Karpas-422 (cell line): ENCODE data around the gene FIGNL2. TPM values are rescaled to one million over a fixed set of nuclear protein-coding genes. Genes with fewer than 3 reads are reported as not detected.

Source experiments
- DNase-seq: peaks from one replicate; pipeline ENCODE4 v3.0.0-alpha.2; 2015
- H2AFZ ChIP-seq: fragments of 200-600 bp; sonication (generic); 2 replicates; pipeline ENCODE4 v1.6.1; 2014; ENCODE audit warnings: antibody characterized with exemption, low read length, mixed read lengths
- H3K27ac ChIP-seq: fragments of 200-600 bp; sonication (generic); 2 replicates; pipeline ENCODE4 v1.5.1; 2014; ENCODE audit warnings: mild to moderate bottlenecking, low read length, moderate library complexity
- H3K27me3 ChIP-seq: fragments of 200-600 bp; sonication (generic); 2 replicates; pipeline ENCODE4 v1.6.1; 2014; ENCODE audit warnings: low read length, mixed read lengths
- H3K36me3 ChIP-seq: fragments of 200-600 bp; sonication (generic); 2 replicates; pipeline ENCODE4 v1.6.1; 2014; ENCODE audit warnings: low read length, mixed read lengths; ENCODE audit not compliant: insufficient read depth
- H3K4me1 ChIP-seq: fragments of 200-600 bp; sonication (generic); 2 replicates; pipeline ENCODE4 v1.6.1; 2014; ENCODE audit warnings: mild to moderate bottlenecking, low read length, mixed read lengths
- H3K4me2 ChIP-seq: fragments of 200-600 bp; sonication (generic); 2 replicates; pipeline ENCODE4 v1.6.1; 2014; ENCODE audit warnings: low read length, low read depth, mild to moderate bottlenecking; ENCODE audit not compliant: poor library complexity, severe bottlenecking
- H3K4me3 ChIP-seq: fragments of 200-600 bp; sonication (generic); 2 replicates; pipeline ENCODE4 v1.5.1; 2014; ENCODE audit warnings: mild to moderate bottlenecking, antibody characterized with exemption, low read length, mixed read lengths
- H3K79me2 ChIP-seq: fragments of 200-600 bp; sonication (generic); 2 replicates; pipeline ENCODE4 v1.6.1; 2014; ENCODE audit warnings: mild to moderate bottlenecking, low read length, mixed read lengths
- H3K9ac ChIP-seq: fragments of 200-600 bp; sonication (generic); 2 replicates; pipeline ENCODE4 v1.6.0; 2014; ENCODE audit warnings: low read length
- H3K9me2 ChIP-seq: fragments of 200-600 bp; sonication (generic), shearing (Covaris generic); replicated peaks from 2 replicates; pipeline ENCODE4 v1.6.0; 2014; ENCODE audit warnings: mild to moderate bottlenecking, low read length, moderate library complexity; ENCODE audit not compliant: insufficient read depth
- H3K9me3 ChIP-seq: fragments of 300-700, 200-600 bp; sonication (generic); 2 replicates; pipeline ENCODE4 v1.6.1; 2014; ENCODE audit warnings: low read length, mixed read lengths
- H4K20me1 ChIP-seq: fragments of 200-600 bp; sonication (generic); 2 replicates; pipeline ENCODE4 v1.6.1; 2014; ENCODE audit warnings: mild to moderate bottlenecking, antibody characterized with exemption, low read length, low read depth; ENCODE audit not compliant: insufficient read depth
- total RNA-seq: library from RNA; depleted of rRNA; stranded (reverse); fragments of >200 nt; shearing (Covaris generic); gene quantifications from 2 replicates; pipeline ENCODE4 v1.2.3, GENCODE V29; 2014; ENCODE audit warnings: low replicate concordance

FIGNL2 gene
- total RNA-seq, 1 experiment from 2014 or later, result not detected

DNA sequence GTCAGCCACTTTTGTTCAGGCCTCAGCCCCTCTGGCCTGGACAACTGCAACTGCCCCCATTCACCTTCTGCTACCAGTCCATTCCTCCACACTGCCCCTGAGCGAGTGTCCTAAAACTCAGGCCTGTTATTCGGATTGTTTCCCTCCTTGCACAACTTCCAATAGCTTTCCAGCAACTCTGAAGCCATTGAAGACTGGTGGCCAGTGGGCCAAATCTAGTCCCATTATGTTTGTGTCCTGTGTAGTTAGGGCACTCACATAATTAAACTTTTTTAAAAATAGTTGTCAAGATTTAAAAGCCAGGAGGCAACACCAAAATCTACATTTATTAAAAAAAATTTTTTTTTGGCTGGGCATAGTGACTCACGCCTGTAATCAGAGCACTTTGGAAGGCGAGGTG is 17.8 kb upstream of the FIGNL2 start:
- Histone ChIP-seq H3K4me2 (no peak overlapping the region), H4K20me1 (no peaks in the 10 kb centered on the region), H3K9me3 (no peaks in the 10 kb centered on the region), H2AFZ (no peak overlapping the region), H3K79me2 (no peaks in the 10 kb centered on the region), H3K4me1 (no peaks in the 10 kb centered on the region), H3K36me3 (no peaks in the 10 kb centered on the region), H3K27me3 (no peaks in the 10 kb centered on the region), H3K4me3 (no peak overlapping the region), H3K9ac (no peak overlapping the region), H3K27ac (no peak overlapping the region), H3K9me2 (no peaks in the 10 kb centered on the region)
- DNase-seq, result no peak

DNA sequence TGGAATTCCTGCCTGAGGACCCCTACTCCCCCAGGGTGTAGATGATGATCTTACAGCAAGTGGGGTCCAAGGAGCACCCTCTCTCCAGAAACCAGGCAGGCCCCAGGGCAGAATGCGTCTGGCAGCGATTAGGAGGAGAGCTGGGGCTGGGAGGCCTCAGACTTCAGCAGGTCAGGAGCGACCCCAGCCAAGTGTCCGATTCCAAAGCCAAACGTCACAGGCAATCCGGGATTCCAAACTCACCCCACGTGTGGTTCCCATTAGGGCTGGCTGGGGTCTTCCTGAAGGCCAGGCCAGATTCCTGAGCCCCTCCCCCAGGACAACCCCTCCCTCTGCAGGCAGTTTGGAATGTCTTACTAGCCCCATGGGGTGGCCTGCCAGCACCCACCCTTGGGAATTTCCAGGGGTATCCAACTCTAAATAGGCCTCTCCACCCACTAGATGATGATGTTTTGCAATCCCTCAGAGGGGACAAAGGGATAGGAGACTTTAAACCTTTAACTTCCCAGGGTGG is 17.3 kb upstream of the FIGNL2 start:
- Histone ChIP-seq H3K79me2 (no peaks in the 10 kb centered on the region), H3K4me2 (no peak overlapping the region), H3K27ac (no peak overlapping the region), H3K4me1 (no peaks in the 10 kb centered on the region), H3K4me3 (no peak overlapping the region), H3K9ac (no peak overlapping the region), H3K27me3 (no peaks in the 10 kb centered on the region), H4K20me1 (no peaks in the 10 kb centered on the region), H3K9me3 (no peaks in the 10 kb centered on the region), H3K36me3 (no peaks in the 10 kb centered on the region), H3K9me2 (no peaks in the 10 kb centered on the region), H2AFZ (no peak overlapping the region)
- DNase-seq, result no peak

DNA sequence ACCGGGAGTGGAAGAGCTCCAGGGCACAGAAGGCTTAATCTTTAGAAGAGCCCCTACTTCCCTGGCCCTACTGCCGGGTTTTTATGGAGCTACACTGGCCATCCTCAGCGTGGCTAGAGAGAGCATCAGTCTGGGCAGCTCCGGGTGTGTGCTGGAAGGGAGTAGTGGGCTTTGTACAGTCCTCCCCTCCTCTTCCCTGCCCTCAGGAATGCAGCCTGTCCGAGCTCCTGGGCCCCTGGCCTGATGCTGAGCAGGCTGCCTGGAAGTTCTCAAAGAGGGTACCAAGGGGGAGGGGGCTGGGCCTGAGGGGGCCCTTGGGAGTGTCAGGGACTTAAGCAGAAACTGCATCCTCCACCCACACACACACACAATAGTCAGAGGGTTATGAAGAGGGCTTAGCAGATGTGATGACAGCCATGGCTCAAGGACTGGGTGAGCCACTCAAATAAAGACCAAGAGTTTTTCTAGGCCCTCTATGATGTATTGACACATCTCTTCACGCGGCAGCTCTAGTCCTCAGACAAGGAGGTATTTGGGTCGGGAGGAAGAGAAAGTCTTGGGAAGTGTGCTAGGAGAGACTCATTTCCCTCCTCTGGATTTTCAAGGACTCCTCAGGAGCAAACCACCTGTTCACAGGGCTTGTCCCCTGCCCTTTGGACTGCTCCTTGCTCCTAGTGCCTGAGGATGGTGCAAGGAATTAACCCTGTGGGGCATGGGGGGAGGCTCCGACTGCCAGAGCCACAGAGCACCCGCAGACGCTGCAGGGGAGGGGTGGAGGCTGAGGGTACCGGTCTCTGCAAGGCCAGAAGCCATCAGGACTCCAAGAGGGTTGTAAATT is 16.5 kb upstream of the FIGNL2 start:
- H3K9me3 ChIP-seq, result no peaks in the 10 kb centered on the region
- no peak overlapping the region for H3K4me2 ChIP-seq
- H3K4me1 ChIP-seq, result no peaks in the 10 kb centered on the region
- no peak overlapping the region for H2AFZ ChIP-seq
- no peaks in the 10 kb centered on the region for H3K27me3 ChIP-seq
- no peaks in the 10 kb centered on the region for H3K36me3 ChIP-seq
- DNase-seq, result no peak
- H3K79me2 ChIP-seq, result no peaks in the 10 kb centered on the region
- H3K4me3 ChIP-seq, result no peak overlapping the region
- H3K9ac ChIP-seq, result no peak overlapping the region
- H4K20me1 ChIP-seq, result no peaks in the 10 kb centered on the region
- no peaks in the 10 kb centered on the region for H3K9me2 ChIP-seq
- H3K27ac ChIP-seq, result no peak overlapping the region

DNA sequence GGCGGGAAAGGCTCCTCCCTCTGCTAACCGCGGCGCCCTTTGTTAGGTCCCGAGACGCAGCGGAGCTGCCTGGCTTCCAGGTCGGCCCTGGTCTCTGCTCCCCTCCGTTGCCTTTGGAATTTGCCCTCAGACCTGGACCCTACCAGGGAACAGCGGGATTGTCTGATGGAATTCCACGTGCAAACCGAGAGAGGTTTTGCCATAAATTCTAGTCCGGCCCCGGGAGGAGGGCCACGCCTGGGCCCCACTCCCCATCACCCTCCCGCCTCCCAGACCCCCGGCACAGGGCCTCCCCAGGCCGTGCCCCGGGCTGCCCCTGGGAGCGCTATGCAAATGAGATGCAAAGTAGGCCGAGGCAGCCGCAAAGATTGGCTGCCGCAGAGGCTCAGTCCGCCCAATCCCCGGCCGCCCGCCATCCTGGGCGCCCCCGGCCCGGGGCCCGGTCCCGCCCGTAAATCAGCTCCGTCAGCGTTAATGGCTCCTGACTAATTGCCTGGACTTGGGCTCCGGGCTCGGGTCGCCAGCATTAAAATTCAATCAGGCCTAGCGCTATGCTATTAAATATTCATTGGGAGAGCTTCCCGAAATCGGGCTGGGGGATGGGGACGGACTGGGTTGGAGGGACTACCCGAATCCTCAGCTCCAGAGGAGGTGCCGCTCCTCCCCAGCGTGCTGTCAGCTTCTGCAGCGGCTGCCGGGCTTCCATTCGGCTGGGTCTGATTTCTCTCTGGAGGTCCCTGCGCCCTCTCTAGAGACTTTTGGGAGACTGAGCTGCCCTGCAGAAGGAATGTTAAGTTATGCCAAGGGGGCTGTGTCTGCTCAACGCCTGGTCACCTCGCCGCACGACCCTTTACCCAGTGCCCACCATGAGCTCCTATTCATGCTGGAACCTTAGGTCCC is 15.7 kb upstream of the FIGNL2 start:
- Histone ChIP-seq H3K27ac (no peak overlapping the region), H3K36me3 (no peaks in the 10 kb centered on the region), H4K20me1 (no peaks in the 10 kb centered on the region), H3K9me2 (no peaks in the 10 kb centered on the region), H3K4me3 (no peak overlapping the region), H3K79me2 (no peaks in the 10 kb centered on the region), H3K27me3 (no peaks in the 10 kb centered on the region), H3K4me2 (no peak overlapping the region), H3K4me1 (no peaks in the 10 kb centered on the region), H3K9me3 (no peaks in the 10 kb centered on the region), H3K9ac (no peak overlapping the region), H2AFZ (no peak overlapping the region)
- DNase-seq, result no peak

DNA sequence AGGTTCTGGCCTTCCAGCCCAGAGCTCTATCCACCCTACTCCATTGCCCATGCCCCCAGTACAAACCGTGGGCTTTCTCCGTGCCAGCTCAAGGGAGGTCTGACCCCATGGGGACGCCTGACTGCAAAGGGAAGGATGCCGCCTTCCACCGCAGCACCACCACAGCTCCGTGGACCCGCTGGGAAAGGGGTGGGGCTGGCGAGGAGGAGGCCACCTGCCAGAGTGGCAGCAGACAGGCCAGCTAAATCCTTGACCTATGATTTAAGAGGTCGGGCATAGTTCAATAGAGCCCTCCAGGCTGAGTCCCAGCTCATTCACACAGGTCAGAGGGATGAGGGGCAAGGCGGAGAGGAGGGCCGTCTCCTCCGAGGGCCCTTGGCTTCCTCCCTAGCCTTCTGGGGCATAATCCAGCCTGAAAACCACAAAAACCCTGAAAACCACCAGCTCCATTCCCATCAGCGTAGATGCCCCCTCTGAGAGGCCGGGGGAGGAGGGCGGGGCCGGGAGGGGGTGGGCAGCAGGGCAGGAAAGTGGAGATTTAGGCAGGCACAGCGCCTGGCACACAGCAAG is 14.9 kb upstream of the FIGNL2 start:
- H3K4me2 ChIP-seq, result no peak overlapping the region

DNA sequence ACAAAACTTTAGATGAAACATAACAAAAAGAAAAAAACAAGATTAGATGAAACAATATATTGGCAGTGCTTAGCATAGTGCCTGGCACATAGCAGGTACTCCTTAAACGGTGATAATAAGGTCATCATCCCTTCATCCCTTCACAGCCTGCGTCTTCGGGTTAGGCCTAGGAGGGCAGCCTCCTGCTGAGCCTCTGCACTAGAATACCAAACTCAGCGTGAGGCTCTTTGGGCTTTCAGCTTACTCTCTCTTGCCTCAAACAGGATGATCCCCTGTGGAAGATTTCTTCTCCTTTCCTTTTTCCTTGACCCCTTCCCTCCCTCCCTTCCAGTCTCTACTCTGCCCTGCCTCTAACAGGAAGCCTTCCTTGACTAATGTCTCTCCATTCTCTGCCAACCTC is 14.4 kb upstream of the FIGNL2 start:
- H3K9me2 ChIP-seq, result no peaks in the 10 kb centered on the region
- H3K27me3 ChIP-seq, result no peaks in the 10 kb centered on the region
- DNase-seq, result no peak
- no peaks in the 10 kb centered on the region for H3K4me1 ChIP-seq
- H3K79me2 ChIP-seq, result no peaks in the 10 kb centered on the region
- H3K36me3 ChIP-seq, result no peaks in the 10 kb centered on the region
- H3K27ac ChIP-seq, result no peak overlapping the region
- H3K4me2 ChIP-seq, result no peak overlapping the region
- no peaks in the 10 kb centered on the region for H4K20me1 ChIP-seq
- H3K9me3 ChIP-seq, result no peaks in the 10 kb centered on the region
- H3K9ac ChIP-seq, result no peak overlapping the region
- H3K4me3 ChIP-seq, result no peak overlapping the region
- H2AFZ ChIP-seq, result no peak overlapping the region

More for the DNA sequence above, 14.9 kb upstream of the FIGNL2 start:
- no peaks in the 10 kb centered on the region for H3K9me3 ChIP-seq
- no peak overlapping the region for H3K27ac ChIP-seq
- H3K79me2 ChIP-seq, result no peaks in the 10 kb centered on the region
- H3K4me3 ChIP-seq, result no peak overlapping the region
- H3K9ac ChIP-seq, result no peak overlapping the region
- H3K4me1 ChIP-seq, result no peaks in the 10 kb centered on the region
- H4K20me1 ChIP-seq, result no peaks in the 10 kb centered on the region
- H3K9me2 ChIP-seq, result no peaks in the 10 kb centered on the region
- no peaks in the 10 kb centered on the region for H3K27me3 ChIP-seq
- no peak overlapping the region for H2AFZ ChIP-seq
- no peak for DNase-seq
- no peaks in the 10 kb centered on the region for H3K36me3 ChIP-seq

DNA sequence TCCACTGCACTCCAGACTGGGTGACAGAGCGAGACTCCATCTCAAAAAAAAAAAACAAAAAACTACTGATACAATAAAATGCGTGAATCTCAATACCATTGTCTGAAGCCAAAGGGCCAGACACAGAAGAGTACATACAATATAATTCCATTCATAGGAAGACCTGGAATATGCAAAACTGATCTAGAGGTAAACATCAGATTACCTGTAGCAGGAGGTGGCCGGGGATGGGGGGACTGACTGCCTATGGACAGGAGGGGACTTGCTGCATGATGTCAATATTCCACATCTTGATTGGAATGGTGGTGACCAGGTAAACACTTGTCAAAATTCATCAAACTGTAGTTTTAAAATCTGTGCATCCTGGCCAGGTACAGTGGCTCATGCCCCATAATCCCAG is 12.5 kb upstream of the FIGNL2 start:
- no peaks in the 10 kb centered on the region for H3K4me1 ChIP-seq
- H3K9me3 ChIP-seq, result no peaks in the 10 kb centered on the region
- H3K4me3 ChIP-seq, result no peak overlapping the region
- H3K4me2 ChIP-seq, result no peak overlapping the region
- H3K9me2 ChIP-seq, result no peaks in the 10 kb centered on the region
- H4K20me1 ChIP-seq, result no peaks in the 10 kb centered on the region
- H3K27me3 ChIP-seq, result no peaks in the 10 kb centered on the region
- H2AFZ ChIP-seq, result no peak overlapping the region
- no peak overlapping the region for H3K27ac ChIP-seq
- no peak overlapping the region for H3K9ac ChIP-seq
- no peak for DNase-seq
- no peaks in the 10 kb centered on the region for H3K36me3 ChIP-seq
- H3K79me2 ChIP-seq, result no peaks in the 10 kb centered on the region
